GM18907 (cell line): ENCODE results near the gene RGMA.

Experiments used
- ATAC-seq: cut with Tn5 transposase; IDR thresholded peaks from one replicate; pipeline ENCODE4 v1.9.1; 2021; ENCODE audit warnings: mild to moderate bottlenecking, moderate library complexity; ENCODE audit not compliant: unreplicated experiment

RGMA gene

GRCh38 chr15:93088981-93089726 lies at the start of gene RGMA:
TSS of gene RGMA (minus strand) at chr15:93089211. CDS start at chr15:93088932, 279 bp downstream.
- no peak for ATAC-seq

GRCh38 chr15:93136606-93137005 lies 47.6 kb upstream of the RGMA start:
- ATAC-seq: no peak

- ATAC-seq: no peak
Measured at GRCh38 chr15:93135997-93136397, 47.0 kb upstream of the RGMA start.

- ATAC-seq: no peak
Measured at GRCh38 chr15:93135459-93135858, 46.4 kb upstream of the RGMA start.

- ATAC-seq: no peak
Measured at GRCh38 chr15:93131485-93132095, 42.6 kb upstream of the RGMA start.

GRCh38 chr15:93129702-93130488 lies 40.9 kb upstream of the RGMA start:
- no peak for ATAC-seq

- ATAC-seq: no peak
Measured at GRCh38 chr15:93127286-93127685, 38.3 kb upstream of the RGMA start.

- ATAC-seq: no peak
Measured at GRCh38 chr15:93126599-93126998, 37.6 kb upstream of the RGMA start.

GRCh38 chr15:93126148-93126547 lies 37.1 kb upstream of the RGMA start:
- no peak for ATAC-seq

GRCh38 chr15:93124126-93124525 lies 35.1 kb upstream of the RGMA start:
- ATAC-seq: no peak

GRCh38 chr15:93121973-93122910 lies 33.2 kb upstream of the RGMA start:
- ATAC-seq: no peak

GRCh38 chr15:93121107-93121506 lies 32.1 kb upstream of the RGMA start:
- ATAC-seq: no peak

GRCh38 chr15:93118904-93119303 lies 29.9 kb upstream of the RGMA start:
- ATAC-seq: no peak

- no peak for ATAC-seq
Measured at GRCh38 chr15:93111451-93111850, 22.4 kb upstream of the RGMA start.

GRCh38 chr15:93110502-93111040 lies 21.6 kb upstream of the RGMA start:
- ATAC-seq: no peak

- ATAC-seq: no peak
Measured at GRCh38 chr15:93109336-93110102, 20.5 kb upstream of the RGMA start.

GRCh38 chr15:93107646-93108045 lies 18.6 kb upstream of the RGMA start:
- ATAC-seq: no peak

GRCh38 chr15:93105485-93105884 lies 16.5 kb upstream of the RGMA start:
- no peak for ATAC-seq

- ATAC-seq: no peak
Measured at GRCh38 chr15:93103823-93104222, 14.8 kb upstream of the RGMA start.

GRCh38 chr15:93102211-93102610 lies 13.2 kb upstream of the RGMA start:
- ATAC-seq: no peak
